Tibial artery (tissue), 4 donors: ENCODE data around the gene SCEL.

Experiments
- DNase-seq, 2 donors: peaks; one replicate each; pipeline ENCODE4 v3.0.0-alpha.2; 2019
- H3K27ac ChIP-seq, 2 donors: fragments of 200-600 bp; sonication (generic) in 1 of 2; 1 replicate in 1 of 2; 2 replicates in 1 of 2; pipeline ENCODE4 v1.5.1; 2018 to 2019; ENCODE audit warnings: mild to moderate bottlenecking in 1 of 2
- H3K27me3 ChIP-seq, 2 donors: fragments of 200-600 bp; sonication (generic) in 1 of 2; one replicate each; pipeline versions ENCODE4 v1.5.1 to v1.6.0; 2016 to 2019
- H3K36me3 ChIP-seq, 3 donors: fragments of 200-600 bp; sonication (generic) in 2 of 3; one replicate each; pipeline ENCODE4 v1.5.1; 2016 to 2019; ENCODE audit warnings: mild to moderate bottlenecking in 2 of 3
- H3K4me1 ChIP-seq, 4 donors: fragments of 200-600 bp; sonication (generic) in 2 of 4; 1 replicate in 3 of 4; 2 replicates in 1 of 4; pipeline ENCODE4 v1.5.1; 2016 to 2019
- H3K4me3 ChIP-seq, 2 donors: fragments of 200-600 bp; sonication (generic) in 1 of 2; 1 replicate in 1 of 2; 2 replicates in 1 of 2; pipeline ENCODE4 v1.5.1; 2018 to 2019; ENCODE audit warnings: mild to moderate bottlenecking in 2 of 2
- H3K9me3 ChIP-seq, 3 donors: fragments of 200-600 bp; sonication (generic) in 1 of 3; one replicate each; pipeline ENCODE4 v1.5.1; 2016 to 2019
- CTCF ChIP-seq, 2 experiments: fragments of 200-600 bp in 1 of 2; fragments of 450-650 bp in 1 of 2; IDR thresholded peaks; one replicate each; pipeline ENCODE4 v1.5.1; 2017 to 2019; ENCODE audit warnings: antibody characterized with exemption in 2 of 2, mild to moderate bottlenecking in 1 of 2, moderate library complexity in 1 of 2
- intact Hi-C: fragments of 100-400 bp; cut with DNase I; formaldehyde crosslinking; loops from one replicate; pipeline ENCODE4 v1.15.0; 2023; ENCODE audit warnings: low total_unique reads

Gene SCEL

GRCh38 chr13:77600701-77601100 is 65.2 kb downstream of the SCEL start:
- DNase-seq, result no peak
- no peak overlapping the region for H3K27ac ChIP-seq
- no peaks in the 10 kb centered on the region for H3K9me3 ChIP-seq
- H3K4me3 ChIP-seq, result no peak overlapping the region
- H3K4me1 ChIP-seq, result no peaks in the 10 kb centered on the region
- no peaks in the 10 kb centered on the region for H3K36me3 ChIP-seq
- TF ChIP-seq CTCF (IDR thresholded peaks at IDR 0.05), result no peak
- intact Hi-C loops, result no loop called here
- no peaks in the 10 kb centered on the region for H3K27me3 ChIP-seq

GRCh38 chr13:77611068-77611467 is 75.6 kb downstream of the SCEL start:
- intact Hi-C loops, result no loop called here
- Histone ChIP-seq H3K9me3 (no peaks in the 10 kb centered on the region), H3K27me3 (peaks cover 0 to 2% of the 10 kb centered on the region in 2 donors), H3K36me3 (no peaks in the 10 kb centered on the region), H3K27ac (no peak overlapping the region), H3K4me1 (no peaks in the 10 kb centered on the region), H3K4me3 (no peak overlapping the region)
- DNase-seq, result no peak
- no peak for TF ChIP-seq CTCF (IDR thresholded peaks at IDR 0.05)

- no peak for DNase-seq
- Histone ChIP-seq H3K4me3 (no peak overlapping the region), H3K27ac (no peak overlapping the region), H3K9me3 (no peaks in the 10 kb centered on the region), H3K36me3 (no peaks in the 10 kb centered on the region), H3K27me3 (no peaks in the 10 kb centered on the region), H3K4me1 (no peaks in the 10 kb centered on the region)
- intact Hi-C loops, result no loop called here
- no peak for TF ChIP-seq CTCF (IDR thresholded peaks at IDR 0.05)
These were observed 80.5 kb downstream of the SCEL start for GRCh38 chr13:77616027-77616426.

- H3K27ac ChIP-seq, result no peak overlapping the region
- H3K9me3 ChIP-seq, result no peaks in the 10 kb centered on the region
- no peak for TF ChIP-seq CTCF (IDR thresholded peaks at IDR 0.05)
- H3K36me3 ChIP-seq, result no peaks in the 10 kb centered on the region
- no peaks in the 10 kb centered on the region for H3K27me3 ChIP-seq
- H3K4me1 ChIP-seq, result no peaks in the 10 kb centered on the region
- no peak for DNase-seq
- intact Hi-C loops, result no loop called here
- H3K4me3 ChIP-seq, result no peak overlapping the region
These were observed 84.1 kb downstream of the SCEL start for GRCh38 chr13:77619655-77620054.

- no peaks in the 10 kb centered on the region for H3K27me3 ChIP-seq
- intact Hi-C loops, result no loop called here
- TF ChIP-seq CTCF (IDR thresholded peaks at IDR 0.05), result no peak
- H3K4me3 ChIP-seq, result no peak overlapping the region
- DNase-seq, result no peak
- no peaks in the 10 kb centered on the region for H3K36me3 ChIP-seq
- H3K27ac ChIP-seq, result no peak overlapping the region
- H3K9me3 ChIP-seq, result no peaks in the 10 kb centered on the region
- no peaks in the 10 kb centered on the region for H3K4me1 ChIP-seq
These were observed 84.6 kb downstream of the SCEL start for GRCh38 chr13:77620138-77620537.

GRCh38 chr13:77623806-77624205 is 88.3 kb downstream of the SCEL start:
- no peak for TF ChIP-seq CTCF (IDR thresholded peaks at IDR 0.05)
- no peak for DNase-seq
- no peak overlapping the region for H3K4me3 ChIP-seq
- no peaks in the 10 kb centered on the region for H3K27me3 ChIP-seq
- H3K27ac ChIP-seq, result no peak overlapping the region
- intact Hi-C loops, result no loop called here
- H3K9me3 ChIP-seq, result no peaks in the 10 kb centered on the region
- H3K4me1 ChIP-seq, result no peaks in the 10 kb centered on the region
- H3K36me3 ChIP-seq, result no peaks in the 10 kb centered on the region
